ENCODE measurements around the gene RNFT1. TPM values are rescaled to one million over a fixed set of nuclear protein-coding genes. Genes with fewer than 3 reads are reported as not detected.
A peak's percentile ranks its signal among the peaks of the same experiment; 100 is the strongest.

RNFT1 gene
- total RNA-seq, 1 experiment from 2014 or later: 6.8 TPM

GRCh38 chr17:59903455-59903854 is 61.1 kb downstream of the RNFT1 start:
- no peak overlapping the region for H3K23ac ChIP-seq (ENCODE audit: insufficient read length, low read depth, low read length)
- DNase-seq: no peak
- H4K91ac ChIP-seq (ENCODE audit: insufficient read length, low read depth, low read length): no peak overlapping the region
- H2BK15ac ChIP-seq (ENCODE audit: low read depth, low read length): no peak overlapping the region
- H2BK5ac ChIP-seq (ENCODE audit: insufficient read length, low read length): no peak overlapping the region
- no peak overlapping the region for H2AK5ac ChIP-seq (ENCODE audit: insufficient read length, low read length)
- no peak overlapping the region for H3K56ac ChIP-seq (ENCODE audit: insufficient read length, low read depth, low read length)
- H3K23me2 ChIP-seq (ENCODE audit: insufficient read length, low read depth, low read length, poor library complexity, severe bottlenecking): no peaks in the 10 kb centered on the region
- H3K9ac ChIP-seq (ENCODE audit: extremely low read depth, insufficient read length, low read length): no peak overlapping the region
- no peaks in the 10 kb centered on the region for H3K4me1 ChIP-seq (ENCODE audit: insufficient read depth, low read length)
- no peaks in the 10 kb centered on the region for H3K4me1 Mint-ChIP-seq
- H2BK120ac ChIP-seq (ENCODE audit: low read depth, low read length, poor library complexity, severe bottlenecking): no peak overlapping the region
- no peak overlapping the region for H3K18ac ChIP-seq (ENCODE audit: insufficient read length, low read depth, low read length)
- 0 out of 7 replicates have a peak, but pooled peaks cover 0 to 3% (median 0%) of the 10 kb centered on the region in 3 experiments for H3K36me3 Mint-ChIP-seq (ENCODE audit: insufficient read depth in 1 of 3, low read depth in 3 of 3)
- no peak overlapping the region for H3K4me3 Mint-ChIP-seq
- TF ChIP-seq CTCF (conservative IDR thresholded peaks at IDR 0.05): no peak
- no peaks in the 10 kb centered on the region for H4K20me1 ChIP-seq (ENCODE audit: control insufficient read depth, insufficient read depth, insufficient read length)
- no peak overlapping the region for H3T11ph ChIP-seq (ENCODE audit: low read length)
- 0 out of 7 replicates have a peak overlapping the region, but pooled peaks of 1 of the 3 experiments have one; percentile 14 for H3K27ac Mint-ChIP-seq
- H3K4me2 ChIP-seq (ENCODE audit: insufficient read depth, insufficient read length, low read length): no peak overlapping the region
- no peak overlapping the region for H3K4ac ChIP-seq (ENCODE audit: low read depth, low read length)
- H2BK12ac ChIP-seq (ENCODE audit: insufficient read length, low read depth, low read length): no peak overlapping the region
- no peak overlapping the region for H2AFZ ChIP-seq (ENCODE audit: low read length)
- peaks cover 3% of the 10 kb centered on the region for H3K79me1 ChIP-seq (ENCODE audit: insufficient read depth, low read depth, low read length, poor library complexity, severe bottlenecking)
- no peak overlapping the region for H3K27ac ChIP-seq (ENCODE audit: insufficient read length, low read depth, low read length)
- no peak overlapping the region for H4K5ac ChIP-seq (ENCODE audit: insufficient read length, low read depth, low read length)
- no peak overlapping the region for H3K14ac ChIP-seq (ENCODE audit: insufficient read depth, low read length)
- no peaks in the 10 kb centered on the region for H3K27me3 Mint-ChIP-seq (ENCODE audit: low read depth)
- no peaks in the 10 kb centered on the region for H3K9me3 ChIP-seq (ENCODE audit: control insufficient read depth, low read depth, low read length)
- H3K27me3 ChIP-seq (ENCODE audit: insufficient read depth, low read length): no peaks in the 10 kb centered on the region
- H4K8ac ChIP-seq (replicated peaks; ENCODE audit: insufficient read length, low read depth, low read length): no peak overlapping the region
- no peaks in the 10 kb centered on the region for H3K79me2 ChIP-seq (ENCODE audit: insufficient read depth, low read length)
- no CpG with 5 or more reads among the region's 2 CpGs for WGBS (ENCODE audit: extremely low coverage, insufficient read length, low lambda C conversion rate)
- no peak overlapping the region for H2BK20ac ChIP-seq (ENCODE audit: low read depth, low read length, poor library complexity, severe bottlenecking)
- no peaks in the 10 kb centered on the region for H3K9me3 Mint-ChIP-seq

Other genes with a start within 250 kb of the RNFT1 start
- gene TUBD1, start 71.8 kb downstream of the RNFT1 start, total RNA-seq (2021): 26.4 and 27.1 TPM in 2 replicates
- 28.7 and 36.1 TPM in 2 replicates for gene RPS6KB1, start 71.6 kb downstream of the RNFT1 start, total RNA-seq (2021)
- gene HEATR6, start 114.2 kb upstream of the RNFT1 start, total RNA-seq (2021): 35.3 and 36.3 TPM in 2 replicates
- 1.4 and 1.7 TPM in 2 replicates for gene CA4, start 185.2 kb upstream of the RNFT1 start, total RNA-seq (2021)

Data from H9 (cell line).